ENCODE measurements around the gene APLP2. TPM values are rescaled to one million over a fixed set of nuclear protein-coding genes. Genes with fewer than 3 reads are reported as not detected.

Gene APLP2
- total RNA-seq, 1 experiment from 2014 or later = 210 TPM

DNA sequence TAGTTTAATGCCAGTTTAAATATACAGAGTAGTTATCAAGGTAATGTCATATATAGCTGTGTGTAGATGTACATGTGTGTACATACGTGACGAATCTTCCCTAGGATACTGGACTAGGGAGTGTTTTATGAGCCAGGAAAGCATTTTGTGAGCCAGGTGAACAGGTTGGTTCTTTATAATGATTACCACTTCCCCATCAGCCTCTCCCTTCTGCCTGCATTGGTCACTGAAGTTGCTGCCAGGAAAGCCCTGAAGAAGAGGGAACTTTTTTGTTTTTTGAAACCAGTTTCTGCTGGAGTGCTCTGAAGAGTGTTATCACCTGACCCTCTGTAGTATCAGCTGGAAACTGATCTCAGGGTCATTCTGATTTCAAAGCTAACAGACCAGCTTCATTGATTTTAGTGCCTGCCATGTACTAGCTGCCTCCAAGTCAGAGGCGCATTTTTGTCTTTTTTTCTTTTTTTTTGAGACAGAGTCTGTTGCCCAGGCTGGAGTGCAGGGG is 75.7 kb downstream of the APLP2 start:
- DNase-seq (ENCODE audit: low read depth, low spot score) (no peak), ATAC-seq (no peak)
- Histone ChIP-seq H3K79me2 (ENCODE audit: insufficient read depth, low read length) (no peaks in the 10 kb centered on the region), H3K27ac (ENCODE audit: low read depth, low read length) (peak overlapping the region; percentile 57; the same call in 1 of the 2 replicates), H2AFZ (ENCODE audit: low read depth, low read length, poor library complexity, severe bottlenecking) (no peak overlapping the region), H3K9me2 (ENCODE audit: insufficient read depth) (no peaks in the 10 kb centered on the region), H3K4me2 (ENCODE audit: low read length) (peak overlapping the region; percentile 69), H4K20me1 (ENCODE audit: insufficient read depth) (peaks cover 6% of the 10 kb centered on the region; the same call in 1 of the 2 replicates), H3K4me3 (replicated peaks in 1 of 2; ENCODE audit: low read depth in 1 of 2, low read length in 2 of 2) (no peak overlapping the region), H3K36me3 (ENCODE audit: control insufficient read depth in 1 of 2, insufficient read depth in 2 of 2, low read length in 2 of 2) (peaks cover 7 to 20% of the 10 kb centered on the region in 2 experiments; a peak in 2 of 4 replicates), H3K27me3 (ENCODE audit: insufficient read depth, low read length) (no peaks in the 10 kb centered on the region), H3K9ac (ENCODE audit: low read length) (no peak overlapping the region; the same call in 1 of the 2 replicates), H3K9me3 (ENCODE audit: control insufficient read depth in 1 of 2, insufficient read depth in 1 of 2, low read depth in 1 of 2, low read length in 2 of 2) (no peaks in the 10 kb centered on the region), H3K4me1 (ENCODE audit: control insufficient read depth in 1 of 2, insufficient read depth in 2 of 2, low read length in 2 of 2) (peaks cover 31 to 41% of the 10 kb centered on the region in 2 experiments)
- intact Hi-C loops (cut with micrococcal nuclease) = no loop called here
- POLR2A ChIA-PET = interaction anchor here (1.1 kb wide), 1 partner anchor 9 kb away, joined by 3 read pairs; no protein-coding TSS in a partner anchor
- BruUV-seq (replicated peaks) = no TSS peak
- TF ChIP-seq, protein P1, sequence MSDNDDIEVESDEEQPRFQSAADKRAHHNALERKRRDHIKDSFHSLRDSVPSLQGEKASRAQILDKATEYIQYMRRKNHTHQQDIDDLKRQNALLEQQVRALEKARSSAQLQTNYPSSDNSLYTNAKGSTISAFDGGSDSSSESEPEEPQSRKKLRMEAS (IDR thresholded peaks at IDR 0.05) = no peak
- TF ChIP-seq SIN3A (IDR thresholded peaks at IDR 0.05; ENCODE audit: low read depth) (no peak), FOSL1 (IDR thresholded peaks at IDR 0.05; ENCODE audit: low read depth) (no peak), CBX3 (IDR thresholded peaks at IDR 0.05; ENCODE audit: low read depth) (no peak), RAD21 (IDR thresholded peaks at IDR 0.05; ENCODE audit: low read depth) (no peak), EZH2 (IDR thresholded peaks at IDR 0.05) (no peak), YY1 (IDR thresholded peaks at IDR 0.05; ENCODE audit: extremely low read depth, insufficient replicate concordance, low read depth, low read length) (no peak), ZFX (IDR thresholded peaks at IDR 0.05) (no peak), SP1 (IDR thresholded peaks at IDR 0.05; ENCODE audit: low read depth) (no peak)
- TF ChIP-seq, protein P2, sequence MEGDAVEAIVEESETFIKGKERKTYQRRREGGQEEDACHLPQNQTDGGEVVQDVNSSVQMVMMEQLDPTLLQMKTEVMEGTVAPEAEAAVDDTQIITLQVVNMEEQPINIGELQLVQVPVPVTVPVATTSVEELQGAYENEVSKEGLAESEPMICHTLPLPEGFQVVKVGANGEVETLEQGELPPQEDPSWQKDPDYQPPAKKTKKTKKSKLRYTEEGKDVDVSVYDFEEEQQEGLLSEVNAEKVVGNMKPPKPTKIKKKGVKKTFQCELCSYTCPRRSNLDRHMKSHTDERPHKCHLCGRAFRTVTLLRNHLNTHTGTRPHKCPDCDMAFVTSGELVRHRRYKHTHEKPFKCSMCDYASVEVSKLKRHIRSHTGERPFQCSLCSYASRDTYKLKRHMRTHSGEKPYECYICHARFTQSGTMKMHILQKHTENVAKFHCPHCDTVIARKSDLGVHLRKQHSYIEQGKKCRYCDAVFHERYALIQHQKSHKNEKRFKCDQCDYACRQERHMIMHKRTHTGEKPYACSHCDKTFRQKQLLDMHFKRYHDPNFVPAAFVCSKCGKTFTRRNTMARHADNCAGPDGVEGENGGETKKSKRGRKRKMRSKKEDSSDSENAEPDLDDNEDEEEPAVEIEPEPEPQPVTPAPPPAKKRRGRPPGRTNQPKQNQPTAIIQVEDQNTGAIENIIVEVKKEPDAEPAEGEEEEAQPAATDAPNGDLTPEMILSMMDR (IDR thresholded peaks at IDR 0.05 in 2 of 3, conservative IDR thresholded peaks at IDR 0.05 in 1 of 3; ENCODE audit: borderline replicate concordance in 1 of 3, insufficient read depth in 1 of 3, low read depth in 2 of 3, low read length in 2 of 3) = no peak
- TF ChIP-seq, protein P3, sequence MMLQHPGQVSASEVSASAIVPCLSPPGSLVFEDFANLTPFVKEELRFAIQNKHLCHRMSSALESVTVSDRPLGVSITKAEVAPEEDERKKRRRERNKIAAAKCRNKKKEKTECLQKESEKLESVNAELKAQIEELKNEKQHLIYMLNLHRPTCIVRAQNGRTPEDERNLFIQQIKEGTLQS (IDR thresholded peaks at IDR 0.05) = no peak
- CTCF ChIA-PET = interaction anchor here (0.9 to 3.1 kb wide), 11 partner anchors 13 to 360 kb away, joined by 3 to 30 read pairs (median 4); no protein-coding TSS in a partner anchor
- RAD21 ChIA-PET (ENCODE audit: low non-redundant PET in 1 of 2, low total read pairs in 2 of 2, uncharacterized antibody in 2 of 2, unreplicated experiment in 2 of 2) = interaction anchor here (1.1 to 1.5 kb wide), 2 partner anchors 13 to 222 kb away, joined by 4 to 7 read pairs; no protein-coding TSS in a partner anchor
